H9 (cell line): ENCODE measurements around the gene TDRD7. TPM values are rescaled to one million over a fixed set of nuclear protein-coding genes. Genes with fewer than 3 reads are reported as not detected.
"Not testable (repeated sequence)": the region's sequence is repeated elsewhere in the genome, so short reads cannot be mapped to it uniquely, and the experiment has no call there.

ENCODE experiments used
- DNase-seq: peaks from one replicate; pipeline ENCODE4 v3.0.0-alpha.2; 2017
- H2AFZ ChIP-seq: one replicate; pipeline ENCODE4 v1.6.1; 2013; ENCODE audit warnings: mild to moderate bottlenecking, low read length, control low read depth, moderate library complexity
- H2AK5ac ChIP-seq: 2 replicates; pipeline ENCODE4 v1.6.1; 2013; ENCODE audit warnings: low read length, control low read depth, mixed read lengths; ENCODE audit not compliant: insufficient read length
- H2BK120ac ChIP-seq: one replicate; pipeline ENCODE4 v1.6.1; 2013; ENCODE audit warnings: low read depth, mild to moderate bottlenecking, low read length, control low read depth, inconsistent platforms; ENCODE audit not compliant: poor library complexity, severe bottlenecking
- H2BK12ac ChIP-seq: 2 replicates; pipeline ENCODE4 v1.6.1; 2013; ENCODE audit warnings: low read length, control low read depth, mixed read lengths, low read depth; ENCODE audit not compliant: insufficient read length
- H2BK15ac ChIP-seq: 2 replicates; pipeline ENCODE4 v1.6.1; 2013; ENCODE audit warnings: low read depth, low read length, control low read depth
- H2BK20ac ChIP-seq: one replicate; pipeline ENCODE4 v1.6.1; 2013; ENCODE audit warnings: low read depth, mild to moderate bottlenecking, low read length, control low read depth, inconsistent platforms; ENCODE audit not compliant: poor library complexity, severe bottlenecking
- H2BK5ac ChIP-seq: 2 replicates; pipeline ENCODE4 v1.6.1; 2013; ENCODE audit warnings: low read length, control low read depth, mixed read lengths; ENCODE audit not compliant: insufficient read length
- H3K14ac ChIP-seq: 2 replicates; pipeline ENCODE4 v1.6.1; 2013; ENCODE audit warnings: low read length, control low read depth; ENCODE audit not compliant: insufficient read depth
- H3K18ac ChIP-seq: 2 replicates; pipeline ENCODE4 v1.6.1; 2013; ENCODE audit warnings: low read depth, mild to moderate bottlenecking, mixed read lengths, low read length, control low read depth; ENCODE audit not compliant: insufficient read length
- H3K23ac ChIP-seq: 2 replicates; pipeline ENCODE4 v1.6.1; 2013; ENCODE audit warnings: low read length, control low read depth, mixed read lengths, low read depth; ENCODE audit not compliant: insufficient read length
- H3K23me2 ChIP-seq: 2 replicates; pipeline ENCODE4 v1.6.1; 2013; ENCODE audit warnings: low read depth, mild to moderate bottlenecking, mixed read lengths, low read length, control low read depth; ENCODE audit not compliant: insufficient read length, poor library complexity, severe bottlenecking
- H3K27ac ChIP-seq: 2 replicates; pipeline ENCODE4 v1.5.1; 2013; ENCODE audit warnings: low read length, control low read depth, mixed read lengths, low read depth; ENCODE audit not compliant: insufficient read length
- H3K27me3 ChIP-seq: 2 replicates; pipeline ENCODE4 v1.6.1; 2013; ENCODE audit warnings: low read length, control low read depth, inconsistent platforms; ENCODE audit not compliant: insufficient read depth
- H3K4ac ChIP-seq: 2 replicates; pipeline ENCODE4 v1.6.1; 2013; ENCODE audit warnings: low read depth, mild to moderate bottlenecking, control low read depth, inconsistent platforms, low read length, moderate library complexity
- H3K4me1 ChIP-seq: 2 replicates; pipeline ENCODE4 v1.6.1; 2013; ENCODE audit warnings: low read length, control low read depth, inconsistent platforms; ENCODE audit not compliant: insufficient read depth
- H3K4me2 ChIP-seq: 2 replicates; pipeline ENCODE4 v1.6.1; 2013; ENCODE audit warnings: low read length, control low read depth, mixed read lengths; ENCODE audit not compliant: insufficient read length, insufficient read depth
- H3K56ac ChIP-seq: 2 replicates; pipeline ENCODE4 v1.6.1; 2013; ENCODE audit warnings: low read depth, mild to moderate bottlenecking, mixed read lengths, low read length, control low read depth; ENCODE audit not compliant: insufficient read length
- H3K79me1 ChIP-seq: 2 replicates; pipeline ENCODE4 v1.6.1; 2013; ENCODE audit warnings: low read depth, mild to moderate bottlenecking, moderate library complexity, low read length, control low read depth, inconsistent platforms; ENCODE audit not compliant: insufficient read depth, poor library complexity, severe bottlenecking
- H3K79me2 ChIP-seq: 2 replicates; pipeline ENCODE4 v1.6.1; 2013; ENCODE audit warnings: low read length, control low read depth, inconsistent platforms; ENCODE audit not compliant: insufficient read depth
- H3K9ac ChIP-seq: 2 replicates; pipeline ENCODE4 v1.6.1; 2013; ENCODE audit warnings: low read length, control low read depth, mixed read lengths; ENCODE audit not compliant: insufficient read length; ENCODE audit errors: extremely low read depth
- H3K9me3 ChIP-seq: one replicate; pipeline ENCODE4 v1.6.1; 2013; ENCODE audit warnings: low read depth, low read length, inconsistent platforms; ENCODE audit not compliant: control insufficient read depth
- H3T11ph ChIP-seq: one replicate; pipeline ENCODE4 v1.6.1; 2013; ENCODE audit warnings: mild to moderate bottlenecking, low read length, control low read depth, inconsistent platforms
- H4K20me1 ChIP-seq: one replicate; pipeline ENCODE4 v1.6.1; 2013; ENCODE audit not compliant: control insufficient read depth, insufficient read length, insufficient read depth
- H4K5ac ChIP-seq: 2 replicates; pipeline ENCODE4 v1.6.1; 2013; ENCODE audit warnings: low read depth, mild to moderate bottlenecking, mixed read lengths, low read length, control low read depth; ENCODE audit not compliant: insufficient read length
- H4K8ac ChIP-seq: replicated peaks from 2 replicates; pipeline ENCODE4 v1.6.1; 2013; ENCODE audit warnings: low read length, control low read depth, mixed read lengths, low read depth; ENCODE audit not compliant: insufficient read length
- H4K91ac ChIP-seq: 2 replicates; pipeline ENCODE4 v1.6.1; 2013; ENCODE audit warnings: low read depth, mild to moderate bottlenecking, moderate library complexity, mixed read lengths, low read length, control low read depth; ENCODE audit not compliant: insufficient read length
- H3K27ac Mint-ChIP-seq, 3 experiments: 2 replicates in 2 of 3; 3 replicates in 1 of 3; pipeline ENCODE4 v1.8.0; 2020 to 2021; ENCODE audit warnings: mixed read lengths in 3 of 3, mild to moderate bottlenecking in 1 of 3, moderate library complexity in 1 of 3
- H3K27me3 Mint-ChIP-seq: 2 replicates; pipeline ENCODE4 v1.8.0; 2021; ENCODE audit warnings: low read depth, mild to moderate bottlenecking, moderate library complexity, mixed read lengths
- H3K36me3 Mint-ChIP-seq, 3 experiments: 2 replicates in 2 of 3; 3 replicates in 1 of 3; pipeline ENCODE4 v1.8.0; 2020 to 2021; ENCODE audit warnings: low read depth in 3 of 3, mixed read lengths in 3 of 3; ENCODE audit not compliant: insufficient read depth in 1 of 3
- H3K4me1 Mint-ChIP-seq, 2 experiments: 2 replicates each; pipeline ENCODE4 v1.8.0; 2020; ENCODE audit warnings: mixed read lengths in 2 of 2
- H3K4me3 Mint-ChIP-seq, 2 experiments: 2 replicates in 1 of 2; 3 replicates in 1 of 2; pipeline ENCODE4 v1.8.0; 2020 to 2021; ENCODE audit warnings: mild to moderate bottlenecking in 2 of 2, mixed read lengths in 2 of 2, moderate library complexity in 1 of 2
- H3K9me3 Mint-ChIP-seq, 2 experiments: 2 replicates in 1 of 2; 3 replicates in 1 of 2; pipeline ENCODE4 v1.8.0; 2020; ENCODE audit warnings: mild to moderate bottlenecking in 2 of 2, mixed read lengths in 2 of 2, moderate library complexity in 1 of 2
- WGBS: extraction: QIAGEN DNeasy Blood & Tissue Kit; methylation state at CpG from one replicate; pipeline ENCODE4 v1.1.7; 2013; ENCODE audit warnings: missing lambda C conversion rate, low lambda C conversion rate, mixed read lengths; ENCODE audit not compliant: insufficient read length; ENCODE audit errors: extremely low coverage; 5-methylcytosine and 5-hydroxymethylcytosine counted together
- total RNA-seq: library from RNA; stranded (reverse); gene quantifications from 2 replicates; pipeline ENCODE4 v1.2.1, GENCODE V29; 2021
- TF ChIP-seq, protein P1 (sequence below): fragments of 200-600 bp; sonication (generic); conservative IDR thresholded peaks from 3 replicates; pipeline ENCODE4 v1.8.0; 2021; ENCODE audit warnings: antibody characterized with exemption, mild to moderate bottlenecking

TDRD7 gene
- total RNA-seq, 1 experiment from 2014 or later, result 5.1 TPM

DNA sequence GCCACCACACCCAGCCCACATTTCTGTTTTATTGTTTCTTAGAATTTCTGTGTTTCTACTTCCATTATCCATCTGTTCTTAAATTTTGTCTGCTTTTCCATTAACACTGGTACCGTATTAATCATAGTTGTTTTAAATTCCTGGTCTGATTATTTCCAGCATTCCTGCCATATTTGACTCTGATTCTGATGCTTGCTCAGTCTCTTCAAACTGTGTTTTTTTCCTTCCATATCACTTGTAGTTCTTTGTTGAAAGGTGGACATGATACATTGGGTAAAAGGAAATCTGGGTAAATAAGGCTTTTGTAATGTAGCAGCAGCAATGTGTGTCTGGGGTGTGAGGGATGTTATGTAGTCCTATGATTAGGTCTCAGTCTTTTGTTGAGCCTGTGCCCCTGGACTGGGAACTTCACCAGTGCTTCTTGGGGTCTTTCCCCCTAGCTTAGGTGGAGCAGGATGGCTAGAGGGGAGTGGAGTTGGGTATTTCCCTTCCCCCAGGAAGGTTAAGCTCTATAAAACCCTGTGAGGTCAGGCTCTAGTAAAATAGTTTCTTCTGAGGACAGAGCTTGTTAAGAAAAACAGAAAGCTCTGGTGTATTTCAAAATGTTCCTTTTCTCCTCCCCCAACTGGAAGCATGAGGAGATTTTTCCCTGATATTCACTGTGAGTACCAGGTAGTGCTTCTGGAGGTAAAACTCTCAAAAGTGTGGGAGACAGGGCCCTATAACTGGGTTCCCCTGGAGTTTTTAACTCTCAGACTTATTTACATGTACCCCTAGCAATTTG lies 79.5 kb downstream of the TDRD7 start:
- H3K4me1 ChIP-seq, result no peaks in the 10 kb centered on the region
- H2AK5ac ChIP-seq, result no peak overlapping the region
- H3K27me3 Mint-ChIP-seq, result no peaks in the 10 kb centered on the region; the same call in none of the 2 replicates
- H3K9ac ChIP-seq, result no peak overlapping the region
- H3K4me1 Mint-ChIP-seq, result no peaks in the 10 kb centered on the region
- H3K27ac ChIP-seq, result no peak overlapping the region
- H3K23ac ChIP-seq, result no peak overlapping the region
- no peak overlapping the region for H2BK20ac ChIP-seq
- H4K5ac ChIP-seq, result no peak overlapping the region
- no peak overlapping the region for H3K27ac Mint-ChIP-seq
- no peak overlapping the region for H4K8ac ChIP-seq
- TF ChIP-seq, protein P1, sequence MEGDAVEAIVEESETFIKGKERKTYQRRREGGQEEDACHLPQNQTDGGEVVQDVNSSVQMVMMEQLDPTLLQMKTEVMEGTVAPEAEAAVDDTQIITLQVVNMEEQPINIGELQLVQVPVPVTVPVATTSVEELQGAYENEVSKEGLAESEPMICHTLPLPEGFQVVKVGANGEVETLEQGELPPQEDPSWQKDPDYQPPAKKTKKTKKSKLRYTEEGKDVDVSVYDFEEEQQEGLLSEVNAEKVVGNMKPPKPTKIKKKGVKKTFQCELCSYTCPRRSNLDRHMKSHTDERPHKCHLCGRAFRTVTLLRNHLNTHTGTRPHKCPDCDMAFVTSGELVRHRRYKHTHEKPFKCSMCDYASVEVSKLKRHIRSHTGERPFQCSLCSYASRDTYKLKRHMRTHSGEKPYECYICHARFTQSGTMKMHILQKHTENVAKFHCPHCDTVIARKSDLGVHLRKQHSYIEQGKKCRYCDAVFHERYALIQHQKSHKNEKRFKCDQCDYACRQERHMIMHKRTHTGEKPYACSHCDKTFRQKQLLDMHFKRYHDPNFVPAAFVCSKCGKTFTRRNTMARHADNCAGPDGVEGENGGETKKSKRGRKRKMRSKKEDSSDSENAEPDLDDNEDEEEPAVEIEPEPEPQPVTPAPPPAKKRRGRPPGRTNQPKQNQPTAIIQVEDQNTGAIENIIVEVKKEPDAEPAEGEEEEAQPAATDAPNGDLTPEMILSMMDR, result no peak
- H3K18ac ChIP-seq, result no peak overlapping the region
- no CpG with 5 or more reads among the region's 1 CpG for WGBS
- no peak overlapping the region for H2BK15ac ChIP-seq
- no peak overlapping the region for H3K4ac ChIP-seq
- H3K9me3 Mint-ChIP-seq, result peaks cover 4% of the 10 kb centered on the region in 2 experiments; a peak in 3 of 5 replicates
- no peak for DNase-seq
- no peaks in the 10 kb centered on the region for H3K23me2 ChIP-seq
- H3K79me1 ChIP-seq, result no peaks in the 10 kb centered on the region
- no peaks in the 10 kb centered on the region for H4K20me1 ChIP-seq
- no peak overlapping the region for H3K14ac ChIP-seq
- H3K4me2 ChIP-seq, result no peak overlapping the region
- H3T11ph ChIP-seq, result no peak overlapping the region
- no peaks in the 10 kb centered on the region for H3K79me2 ChIP-seq
- H2BK120ac ChIP-seq, result no peak overlapping the region
- H3K36me3 Mint-ChIP-seq, result peaks cover 0 to 10% (median 6%) of the 10 kb centered on the region in 3 experiments; a peak in 3 of 7 replicates
- H2BK12ac ChIP-seq, result no peak overlapping the region
- H4K91ac ChIP-seq, result no peak overlapping the region
- H3K27me3 ChIP-seq, result no peaks in the 10 kb centered on the region; the same call in 1 of the 2 replicates
- H3K4me3 Mint-ChIP-seq, result no peak overlapping the region
- no peak overlapping the region for H2BK5ac ChIP-seq
- no peak overlapping the region for H2AFZ ChIP-seq
- H3K56ac ChIP-seq, result no peak overlapping the region
- H3K9me3 ChIP-seq, result no peaks in the 10 kb centered on the region

DNA sequence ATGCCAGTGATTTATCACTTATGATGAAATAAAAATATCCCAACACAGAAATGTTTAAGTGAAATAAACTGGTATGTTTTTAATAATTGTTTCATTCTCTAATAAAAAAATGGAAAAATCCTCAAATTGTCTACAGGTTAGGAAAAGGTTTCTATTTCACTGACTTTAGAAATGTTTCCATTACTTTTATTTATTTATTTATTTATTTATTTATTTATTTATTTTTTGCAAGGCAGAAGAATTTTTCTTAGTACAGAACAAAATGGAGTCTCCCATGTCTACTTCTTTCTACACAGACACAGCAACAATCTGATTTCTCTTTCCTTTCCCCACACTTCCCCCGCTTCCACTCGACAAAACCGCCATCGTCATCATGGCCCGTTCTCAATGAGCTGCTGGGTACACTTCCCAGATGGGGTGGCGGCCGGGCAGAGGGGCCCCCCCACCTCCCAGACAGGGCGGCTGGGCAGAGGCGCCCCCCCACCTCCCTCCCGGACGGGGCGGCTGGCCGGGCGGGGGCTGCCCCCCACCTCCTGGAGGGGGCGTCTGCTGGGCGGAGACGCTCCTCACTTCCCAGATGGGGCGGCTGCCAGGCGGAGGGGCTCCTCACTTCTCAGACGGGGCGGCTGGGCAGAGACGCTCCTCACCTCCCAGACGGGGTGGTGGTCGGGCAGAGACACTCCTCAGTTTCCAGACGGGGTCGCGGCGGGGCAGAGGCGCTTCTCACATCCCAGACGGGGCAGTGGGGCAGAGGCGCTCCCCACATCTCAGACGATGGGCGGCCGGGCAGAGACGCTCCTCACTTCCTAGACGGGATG lies 85.9 kb downstream of the TDRD7 start:
- not testable (repeated sequence) for H3K18ac ChIP-seq, H3K27ac ChIP-seq, H3K79me2 ChIP-seq, H4K20me1 ChIP-seq, H4K5ac ChIP-seq, H3K14ac ChIP-seq, H2BK15ac ChIP-seq, H2BK120ac ChIP-seq, H3K27ac Mint-ChIP-seq, H3K23ac ChIP-seq, H3K56ac ChIP-seq, H2AK5ac ChIP-seq, DNase-seq, H2BK5ac ChIP-seq, H3K9me3 ChIP-seq, H2BK20ac ChIP-seq, H3T11ph ChIP-seq, H3K4me1 ChIP-seq, H2BK12ac ChIP-seq, H3K79me1 ChIP-seq, H3K4me3 Mint-ChIP-seq, H4K8ac ChIP-seq, H3K4ac ChIP-seq, H2AFZ ChIP-seq, H3K4me1 Mint-ChIP-seq, H3K9ac ChIP-seq, H3K4me2 ChIP-seq, H4K91ac ChIP-seq, H3K36me3 Mint-ChIP-seq
- peaks cover 41% of the 10 kb centered on the region for H3K27me3 Mint-ChIP-seq
- H3K27me3 ChIP-seq, result peaks cover 24% of the 10 kb centered on the region
- WGBS, result no CpG with 5 or more reads among the region's 36 CpGs
- peaks cover 9 to 13% of the 10 kb centered on the region in 2 experiments; a peak in 4 of 5 replicates for H3K9me3 Mint-ChIP-seq
- H3K23me2 ChIP-seq, result peaks cover 12% of the 10 kb centered on the region
